ENCODE measurements around the gene KCNIP4. TPM values are rescaled to one million over a fixed set of nuclear protein-coding genes. Genes with fewer than 3 reads are reported as not detected.

Gene KCNIP4
- total RNA-seq, 1 donor from 2014 or later, result not detected

GRCh38 chr4:20860878-20861277 is 1087.7 kb downstream of the KCNIP4 start:
- Mint-ChIP-seq H3K27me3 (ENCODE audit: low read depth) (no peaks in the 10 kb centered on the region), H3K4me1 (ENCODE audit: low read depth) (peaks cover 5% of the 10 kb centered on the region), H3K4me3 (ENCODE audit: unreplicated experiment) (no peak overlapping the region), H3K27ac (ENCODE audit: unreplicated experiment) (no peak overlapping the region), H3K36me3 (ENCODE audit: low read depth) (no peaks in the 10 kb centered on the region), H3K9me3 (ENCODE audit: low read depth) (peaks cover 7% of the 10 kb centered on the region)
- no peak for DNase-seq (ENCODE audit: low spot score)
- TF ChIP-seq CTCF (IDR thresholded peaks at IDR 0.05), result no peak

- H3K27ac Mint-ChIP-seq (ENCODE audit: unreplicated experiment), result no peak overlapping the region
- H3K4me1 Mint-ChIP-seq (ENCODE audit: low read depth), result peaks cover 5% of the 10 kb centered on the region
- H3K27me3 Mint-ChIP-seq (ENCODE audit: low read depth), result no peaks in the 10 kb centered on the region
- peaks cover 9% of the 10 kb centered on the region for H3K9me3 Mint-ChIP-seq (ENCODE audit: low read depth)
- TF ChIP-seq CTCF (IDR thresholded peaks at IDR 0.05), result no peak
- no peak for DNase-seq (ENCODE audit: low spot score)
- H3K36me3 Mint-ChIP-seq (ENCODE audit: low read depth), result no peaks in the 10 kb centered on the region
- no peak overlapping the region for H3K4me3 Mint-ChIP-seq (ENCODE audit: unreplicated experiment)
These were observed 1089.3 kb downstream of the KCNIP4 start for GRCh38 chr4:20859097-20859781.

GRCh38 chr4:20857081-20857480 is 1091.5 kb downstream of the KCNIP4 start:
- no peak overlapping the region for H3K4me3 Mint-ChIP-seq (ENCODE audit: unreplicated experiment)

GRCh38 chr4:20847124-20847747 is 1101.3 kb downstream of the KCNIP4 start:
- Mint-ChIP-seq H3K27ac (ENCODE audit: unreplicated experiment) (no peak overlapping the region), H3K4me3 (ENCODE audit: unreplicated experiment) (no peak overlapping the region), H3K27me3 (ENCODE audit: low read depth) (peaks cover 10% of the 10 kb centered on the region), H3K36me3 (ENCODE audit: low read depth) (peaks cover 5% of the 10 kb centered on the region), H3K4me1 (ENCODE audit: low read depth) (no peaks in the 10 kb centered on the region), H3K9me3 (ENCODE audit: low read depth) (peaks cover 8% of the 10 kb centered on the region)
- DNase-seq (ENCODE audit: low spot score), result no peak
- TF ChIP-seq CTCF (IDR thresholded peaks at IDR 0.05), result no peak

More at GRCh38 chr4:20857081-20857480, 1091.5 kb downstream of the KCNIP4 start:
- no peak for DNase-seq (ENCODE audit: low spot score)
- Mint-ChIP-seq H3K4me1 (ENCODE audit: low read depth) (peaks cover 5% of the 10 kb centered on the region), H3K27me3 (ENCODE audit: low read depth) (no peaks in the 10 kb centered on the region), H3K9me3 (ENCODE audit: low read depth) (peaks cover 20% of the 10 kb centered on the region), H3K27ac (ENCODE audit: unreplicated experiment) (no peak overlapping the region), H3K36me3 (ENCODE audit: low read depth) (peaks cover under 1% of the 10 kb centered on the region)
- no peak for TF ChIP-seq CTCF (IDR thresholded peaks at IDR 0.05)

- H3K4me1 Mint-ChIP-seq (ENCODE audit: low read depth), result peaks cover 22% of the 10 kb centered on the region
- peaks cover 7% of the 10 kb centered on the region for H3K27me3 Mint-ChIP-seq (ENCODE audit: low read depth)
- no peak overlapping the region for H3K4me3 Mint-ChIP-seq (ENCODE audit: unreplicated experiment)
- peaks cover 2% of the 10 kb centered on the region for H3K36me3 Mint-ChIP-seq (ENCODE audit: low read depth)
- no peak overlapping the region for H3K27ac Mint-ChIP-seq (ENCODE audit: unreplicated experiment)
- no peak for DNase-seq (ENCODE audit: low spot score)
- H3K9me3 Mint-ChIP-seq (ENCODE audit: low read depth), result peaks cover 13% of the 10 kb centered on the region
- no peak for TF ChIP-seq CTCF (IDR thresholded peaks at IDR 0.05)
These were observed 1104.3 kb downstream of the KCNIP4 start for GRCh38 chr4:20844311-20844710.
